A549 (cell line): Measurements from ENCODE around the gene FAM163B.

ENCODE experiments used
- CBX8 ChIP-seq: fragments of 200-600 bp; sonication (generic); IDR thresholded peaks from 2 replicates; pipeline ENCODE4 v1.6.1; 2016
- EHF ChIP-seq: fragments of 250-450 bp; sonication (Bioruptor Pico); IDR thresholded peaks from 2 replicates; pipeline ENCODE4 v1.5.0; 2020; ENCODE audit warnings: mild to moderate bottlenecking
- EHMT2 ChIP-seq: fragments of 200-600 bp; sonication (generic); IDR thresholded peaks from 2 replicates; pipeline ENCODE4 v1.6.1; 2016; ENCODE audit warnings: antibody characterized with exemption, low read depth, mild to moderate bottlenecking, moderate library complexity
- ESRRA ChIP-seq: fragments of 150-350 bp; IDR thresholded peaks from 2 replicates; pipeline ENCODE4 v1.6.1; 2014; ENCODE audit warnings: mild to moderate bottlenecking, low read length, borderline replicate concordance
- MYC ChIP-seq: IDR thresholded peaks from 2 replicates; pipeline ENCODE4 v1.6.1; 2012; ENCODE audit warnings: mild to moderate bottlenecking, inconsistent platforms, low read length, improper control_type of control experiment, borderline replicate concordance
- POLR2A ChIP-seq: IDR thresholded peaks from 2 replicates; pipeline ENCODE4 v1.6.1; 2012; ENCODE audit warnings: mild to moderate bottlenecking, low read length
- POLR2AphosphoS2 ChIP-seq: conservative IDR thresholded peaks from 2 replicates; pipeline ENCODE4 v1.6.1; 2012; ENCODE audit warnings: low read length, improper control_type of control experiment, inconsistent platforms
- SMC3 ChIP-seq: fragments of >200 bp; sonication (Bioruptor Twin); formaldehyde crosslinking; IDR thresholded peaks from 3 replicates; pipeline ENCODE4 v1.6.1; 2018; ENCODE audit warnings: inconsistent platforms
- ZC3H11A ChIP-seq: fragments of 450-650 bp; IDR thresholded peaks from 2 replicates; pipeline ENCODE4 v1.6.1; 2014; ENCODE audit warnings: antibody characterized with exemption, mild to moderate bottlenecking
- TF ChIP-seq, protein P1 (sequence below): fragments of >200 bp; sonication (Bioruptor Twin); formaldehyde crosslinking; IDR thresholded peaks from 3 replicates; pipeline ENCODE4 v1.5.1; 2016
- TF ChIP-seq, protein P2 (sequence below): fragments of 250-450 bp; sonication (Bioruptor Pico); IDR thresholded peaks from 2 replicates; pipeline ENCODE4 v1.5.0; 2021; ENCODE audit warnings: mild to moderate bottlenecking, moderate library complexity, borderline replicate concordance
- TF ChIP-seq, protein P3 (sequence below): IDR thresholded peaks from 2 replicates; pipeline ENCODE4 v1.6.1; 2012
- TF ChIP-seq, protein P4 (sequence below): fragments of 200-600 bp; sonication (generic); IDR thresholded peaks from 2 replicates; pipeline ENCODE4 v1.6.1; 2016; ENCODE audit warnings: antibody characterized with exemption, mild to moderate bottlenecking, moderate library complexity

DNA sequence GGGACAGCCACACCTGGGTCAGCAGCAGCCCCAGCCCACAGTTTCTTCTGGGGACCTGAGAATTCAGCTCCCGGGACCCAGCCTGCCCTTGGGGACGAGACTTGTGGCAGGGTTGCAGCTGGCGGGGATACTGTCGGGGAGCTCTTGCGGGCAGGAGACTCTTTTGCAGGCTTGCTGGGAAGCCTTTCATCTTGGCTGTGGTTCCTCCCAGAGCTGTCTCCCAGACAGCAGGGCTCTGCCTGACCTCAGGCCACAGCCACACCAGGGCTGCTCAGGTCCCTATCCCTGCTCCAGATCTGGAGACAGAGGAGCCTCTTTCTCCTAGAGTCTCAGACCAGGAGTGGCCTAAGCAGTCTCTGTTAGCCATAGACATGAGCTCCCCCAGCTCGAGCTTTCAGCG is 79.7 kb downstream of the FAM163B start:
- TF ChIP-seq, protein P1, sequence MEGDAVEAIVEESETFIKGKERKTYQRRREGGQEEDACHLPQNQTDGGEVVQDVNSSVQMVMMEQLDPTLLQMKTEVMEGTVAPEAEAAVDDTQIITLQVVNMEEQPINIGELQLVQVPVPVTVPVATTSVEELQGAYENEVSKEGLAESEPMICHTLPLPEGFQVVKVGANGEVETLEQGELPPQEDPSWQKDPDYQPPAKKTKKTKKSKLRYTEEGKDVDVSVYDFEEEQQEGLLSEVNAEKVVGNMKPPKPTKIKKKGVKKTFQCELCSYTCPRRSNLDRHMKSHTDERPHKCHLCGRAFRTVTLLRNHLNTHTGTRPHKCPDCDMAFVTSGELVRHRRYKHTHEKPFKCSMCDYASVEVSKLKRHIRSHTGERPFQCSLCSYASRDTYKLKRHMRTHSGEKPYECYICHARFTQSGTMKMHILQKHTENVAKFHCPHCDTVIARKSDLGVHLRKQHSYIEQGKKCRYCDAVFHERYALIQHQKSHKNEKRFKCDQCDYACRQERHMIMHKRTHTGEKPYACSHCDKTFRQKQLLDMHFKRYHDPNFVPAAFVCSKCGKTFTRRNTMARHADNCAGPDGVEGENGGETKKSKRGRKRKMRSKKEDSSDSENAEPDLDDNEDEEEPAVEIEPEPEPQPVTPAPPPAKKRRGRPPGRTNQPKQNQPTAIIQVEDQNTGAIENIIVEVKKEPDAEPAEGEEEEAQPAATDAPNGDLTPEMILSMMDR: no peak
- TF ChIP-seq, protein P2, sequence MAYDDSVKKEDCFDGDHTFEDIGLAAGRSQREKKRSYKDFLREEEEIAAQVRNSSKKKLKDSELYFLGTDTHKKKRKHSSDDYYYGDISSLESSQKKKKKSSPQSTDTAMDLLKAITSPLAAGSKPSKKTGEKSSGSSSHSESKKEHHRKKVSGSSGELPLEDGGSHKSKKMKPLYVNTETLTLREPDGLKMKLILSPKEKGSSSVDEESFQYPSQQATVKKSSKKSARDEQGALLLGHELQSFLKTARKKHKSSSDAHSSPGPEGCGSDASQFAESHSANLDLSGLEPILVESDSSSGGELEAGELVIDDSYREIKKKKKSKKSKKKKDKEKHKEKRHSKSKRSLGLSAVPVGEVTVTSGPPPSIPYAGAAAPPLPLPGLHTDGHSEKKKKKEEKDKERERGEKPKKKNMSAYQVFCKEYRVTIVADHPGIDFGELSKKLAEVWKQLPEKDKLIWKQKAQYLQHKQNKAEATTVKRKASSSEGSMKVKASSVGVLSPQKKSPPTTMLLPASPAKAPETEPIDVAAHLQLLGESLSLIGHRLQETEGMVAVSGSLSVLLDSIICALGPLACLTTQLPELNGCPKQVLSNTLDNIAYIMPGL (CRISPR knock-in tag): no peak
- TF ChIP-seq EHMT2 (no peak), ZC3H11A (no peak), POLR2A (no peak), MYC (no peak), POLR2AphosphoS2 (no peak), CBX8 (no peak), ESRRA (no peak), EHF (CRISPR knock-in tag) (no peak), SMC3 (no peak)
- TF ChIP-seq, protein P3, sequence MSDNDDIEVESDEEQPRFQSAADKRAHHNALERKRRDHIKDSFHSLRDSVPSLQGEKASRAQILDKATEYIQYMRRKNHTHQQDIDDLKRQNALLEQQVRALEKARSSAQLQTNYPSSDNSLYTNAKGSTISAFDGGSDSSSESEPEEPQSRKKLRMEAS: no peak
- TF ChIP-seq, protein P4, sequence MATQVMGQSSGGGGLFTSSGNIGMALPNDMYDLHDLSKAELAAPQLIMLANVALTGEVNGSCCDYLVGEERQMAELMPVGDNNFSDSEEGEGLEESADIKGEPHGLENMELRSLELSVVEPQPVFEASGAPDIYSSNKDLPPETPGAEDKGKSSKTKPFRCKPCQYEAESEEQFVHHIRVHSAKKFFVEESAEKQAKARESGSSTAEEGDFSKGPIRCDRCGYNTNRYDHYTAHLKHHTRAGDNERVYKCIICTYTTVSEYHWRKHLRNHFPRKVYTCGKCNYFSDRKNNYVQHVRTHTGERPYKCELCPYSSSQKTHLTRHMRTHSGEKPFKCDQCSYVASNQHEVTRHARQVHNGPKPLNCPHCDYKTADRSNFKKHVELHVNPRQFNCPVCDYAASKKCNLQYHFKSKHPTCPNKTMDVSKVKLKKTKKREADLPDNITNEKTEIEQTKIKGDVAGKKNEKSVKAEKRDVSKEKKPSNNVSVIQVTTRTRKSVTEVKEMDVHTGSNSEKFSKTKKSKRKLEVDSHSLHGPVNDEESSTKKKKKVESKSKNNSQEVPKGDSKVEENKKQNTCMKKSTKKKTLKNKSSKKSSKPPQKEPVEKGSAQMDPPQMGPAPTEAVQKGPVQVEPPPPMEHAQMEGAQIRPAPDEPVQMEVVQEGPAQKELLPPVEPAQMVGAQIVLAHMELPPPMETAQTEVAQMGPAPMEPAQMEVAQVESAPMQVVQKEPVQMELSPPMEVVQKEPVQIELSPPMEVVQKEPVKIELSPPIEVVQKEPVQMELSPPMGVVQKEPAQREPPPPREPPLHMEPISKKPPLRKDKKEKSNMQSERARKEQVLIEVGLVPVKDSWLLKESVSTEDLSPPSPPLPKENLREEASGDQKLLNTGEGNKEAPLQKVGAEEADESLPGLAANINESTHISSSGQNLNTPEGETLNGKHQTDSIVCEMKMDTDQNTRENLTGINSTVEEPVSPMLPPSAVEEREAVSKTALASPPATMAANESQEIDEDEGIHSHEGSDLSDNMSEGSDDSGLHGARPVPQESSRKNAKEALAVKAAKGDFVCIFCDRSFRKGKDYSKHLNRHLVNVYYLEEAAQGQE: no peak
